Activated CD4-positive, alpha-beta memory T cell treated with anti-CD3 and anti-CD28 coated beads, Interleukin-2, amount 10 ng/mL, durations not matched to agents 7 days and 5 days (primary cell): Measurements from ENCODE around the gene PGAM4. TPM values are rescaled to one million over a fixed set of nuclear protein-coding genes. Genes with fewer than 3 reads are reported as not detected.

Experiments
- CTCF ChIA-PET: fragments of 350-600 bp; sonication (Branson Sonifier 250); formaldehyde crosslinking; loops from one replicate; lab custom pipeline; 2021; ENCODE audit warnings: antibody characterized with exemption, inconsistent platforms; lab: Charles Lee
- POLR2A ChIA-PET: fragments of 350-600 bp; sonication (Branson Sonifier 250); formaldehyde crosslinking; loops from one replicate; lab custom pipeline; 2021; ENCODE audit warnings: antibody characterized with exemption; lab: Charles Lee
- DNase-seq: peaks from one replicate; pipeline ENCODE4 v3.0.0-alpha.2; 2020
- H3K27ac Mint-ChIP-seq: one replicate; pipeline ENCODE4 v1.8.0; 2021; ENCODE audit warnings: mild to moderate bottlenecking, mixed read lengths
- H3K27me3 Mint-ChIP-seq: one replicate; pipeline ENCODE4 v1.8.0; 2021; ENCODE audit warnings: mixed read lengths
- H3K36me3 Mint-ChIP-seq: one replicate; pipeline ENCODE4 v1.8.0; 2021; ENCODE audit warnings: low read depth, mixed read lengths
- H3K4me1 Mint-ChIP-seq: one replicate; pipeline ENCODE4 v1.8.0; 2021; ENCODE audit warnings: mixed read lengths
- H3K4me3 Mint-ChIP-seq: one replicate; pipeline ENCODE4 v1.8.0; 2021; ENCODE audit warnings: mild to moderate bottlenecking, mixed read lengths
- H3K9me3 Mint-ChIP-seq: one replicate; pipeline ENCODE4 v1.8.0; 2021; ENCODE audit warnings: mixed read lengths
- total RNA-seq, 2 experiments: library from RNA; stranded (reverse); gene quantifications; one replicate each; pipeline ENCODE4 v1.2.3, GENCODE V29; 2021

Gene PGAM4
- total RNA-seq, 2 experiments from 2014 or later: 0.43 TPM; not detected in 1

DNA sequence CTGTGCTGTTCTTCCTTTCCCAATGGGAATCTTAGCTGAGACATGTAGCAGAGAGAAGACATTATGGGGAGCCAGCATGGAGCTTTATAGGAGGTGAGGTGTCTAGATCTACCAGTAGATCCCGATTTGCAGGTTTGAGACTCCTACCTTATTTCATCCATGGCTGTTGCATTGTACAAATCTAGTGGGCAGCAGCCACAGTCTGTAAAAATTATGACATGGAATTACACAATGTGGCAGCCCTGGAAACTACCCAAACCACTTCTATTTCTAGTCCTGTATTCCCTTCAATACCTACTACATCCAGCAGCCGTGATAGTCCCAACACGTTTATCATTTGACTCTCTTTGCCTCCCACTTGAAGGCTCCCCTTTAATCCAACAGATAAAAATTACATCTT lies 50.9 kb downstream of the PGAM4 start:
- no peak overlapping the region for H3K4me3 Mint-ChIP-seq
- peaks cover 2% of the 10 kb centered on the region for H3K36me3 Mint-ChIP-seq
- peaks cover 12% of the 10 kb centered on the region for H3K4me1 Mint-ChIP-seq
- CTCF ChIA-PET: no interaction called here
- H3K27me3 Mint-ChIP-seq: no peaks in the 10 kb centered on the region
- POLR2A ChIA-PET: interaction anchor here (1.0 kb wide), 1 partner anchor 23 kb away, joined by 3 read pairs; no protein-coding TSS in a partner anchor
- H3K27ac Mint-ChIP-seq: no peak overlapping the region
- H3K9me3 Mint-ChIP-seq: peaks cover 3% of the 10 kb centered on the region
- DNase-seq: no peak

Other genes starting within 250 kb of the PGAM4 start
- 10 to 100 TPM; 67.6 to 70.2 TPM for gene ATRX, start 183.4 kb downstream of the PGAM4 start, total RNA-seq
- gene MAGT1, start 74.2 kb downstream of the PGAM4 start, total RNA-seq: 10 to 100 TPM; 56.3 to 57.6 TPM
- gene COX7B, start 70.2 kb downstream of the PGAM4 start, total RNA-seq: 100 to 1,000 TPM; 227 to 250 TPM
- gene ATP7A, start 58.9 kb downstream of the PGAM4 start, total RNA-seq: 10 to 100 TPM; 12.6 to 13.3 TPM
- 1,000 to 10,000 TPM; 1,048 to 1,050 TPM for gene PGK1, start 134.6 kb upstream of the PGAM4 start, total RNA-seq
- gene TAF9B, start 170.0 kb upstream of the PGAM4 start, total RNA-seq: 10 to 100 TPM; 18.0 to 18.8 TPM